Cardiac septum (tissue), 1 donor: Measurements from ENCODE around the gene TRIM27. TPM values are rescaled to one million over a fixed set of nuclear protein-coding genes. Genes with fewer than 3 reads are reported as not detected.
A peak's percentile ranks its signal among the peaks of the same experiment; 100 is the strongest.
"Not testable (repeated sequence)": the region's sequence is repeated elsewhere in the genome, so short reads cannot be mapped to it uniquely, and the experiment has no call there.

Experiments used
- DNase-seq: peaks from one replicate; pipeline ENCODE4 v3.0.0-alpha.2; 2020; ENCODE audit warnings: low spot score
- intact Hi-C: fragments of 100-400 bp; cut with DNase I; formaldehyde crosslinking; loops from one replicate; pipeline ENCODE4 v1.14.0; 2022
- long read RNA-seq: library from polyadenylated mRNA; unstranded; transcript quantifications from one replicate; pipeline ENCODE4 v2.0.0, GENCODE V29; 2021
- total RNA-seq: library from RNA; stranded (reverse); fragmentation: NEBNext Ultra II Directional; extraction: Animal tissue kit (Norgen Biotek cat#: 25700); gene quantifications from one replicate; pipeline ENCODE4 v1.2.1, GENCODE V29; 2021
- donor health status: DM: no; HTN: no; CAD: no.

The TRIM27 gene, protein sequence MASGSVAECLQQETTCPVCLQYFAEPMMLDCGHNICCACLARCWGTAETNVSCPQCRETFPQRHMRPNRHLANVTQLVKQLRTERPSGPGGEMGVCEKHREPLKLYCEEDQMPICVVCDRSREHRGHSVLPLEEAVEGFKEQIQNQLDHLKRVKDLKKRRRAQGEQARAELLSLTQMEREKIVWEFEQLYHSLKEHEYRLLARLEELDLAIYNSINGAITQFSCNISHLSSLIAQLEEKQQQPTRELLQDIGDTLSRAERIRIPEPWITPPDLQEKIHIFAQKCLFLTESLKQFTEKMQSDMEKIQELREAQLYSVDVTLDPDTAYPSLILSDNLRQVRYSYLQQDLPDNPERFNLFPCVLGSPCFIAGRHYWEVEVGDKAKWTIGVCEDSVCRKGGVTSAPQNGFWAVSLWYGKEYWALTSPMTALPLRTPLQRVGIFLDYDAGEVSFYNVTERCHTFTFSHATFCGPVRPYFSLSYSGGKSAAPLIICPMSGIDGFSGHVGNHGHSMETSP
- 21.0 TPM for total RNA-seq
- long read RNA-seq, transcript TRIM27-202 (8 exons, 2,967 nt) = major isoform, 54 of 62 reads
- long read RNA-seq, partial matches to known transcripts = 4 of 62 reads
- long read RNA-seq, other reads (novel, unspliced or antisense) = 4 of 62 reads

- intact Hi-C loops = loop anchor here (1.0 to 10.0 kb wide), 3 partner anchors 17 to 61 kb away; no protein-coding TSS in a partner anchor
- DNase-seq = peak; percentile 96
Observed at GRCh38 chr6:28923318-28924102, at the start of gene TRIM27. Gene TRIM27, minus strand, starts transcription at chr6:28923985. Its CDS starts 353 bp downstream, at chr6:28923632.

DNA sequence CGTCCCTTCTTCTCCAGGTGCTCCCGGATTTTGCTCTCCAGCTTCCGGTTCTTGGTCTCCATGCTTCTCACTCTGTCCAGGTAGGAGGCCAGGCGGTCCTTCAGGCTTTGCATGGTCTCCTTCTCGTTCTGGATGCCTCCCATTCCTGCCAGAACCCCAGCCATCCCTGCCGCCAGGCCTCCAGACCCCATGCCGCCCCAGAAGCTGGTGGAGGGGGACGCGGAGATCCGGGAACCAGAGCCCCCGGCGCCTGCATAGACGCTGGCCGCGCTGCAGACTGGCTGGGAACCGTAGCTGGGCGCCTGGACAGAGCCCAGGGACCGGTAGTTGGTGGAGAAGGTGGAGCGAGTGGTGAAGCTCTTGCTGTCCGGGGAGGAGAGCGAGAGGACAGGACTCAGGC, 46.3 kb upstream of the TRIM27 start:
- DNase-seq, intact Hi-C loops: not testable (repeated sequence)

DNA sequence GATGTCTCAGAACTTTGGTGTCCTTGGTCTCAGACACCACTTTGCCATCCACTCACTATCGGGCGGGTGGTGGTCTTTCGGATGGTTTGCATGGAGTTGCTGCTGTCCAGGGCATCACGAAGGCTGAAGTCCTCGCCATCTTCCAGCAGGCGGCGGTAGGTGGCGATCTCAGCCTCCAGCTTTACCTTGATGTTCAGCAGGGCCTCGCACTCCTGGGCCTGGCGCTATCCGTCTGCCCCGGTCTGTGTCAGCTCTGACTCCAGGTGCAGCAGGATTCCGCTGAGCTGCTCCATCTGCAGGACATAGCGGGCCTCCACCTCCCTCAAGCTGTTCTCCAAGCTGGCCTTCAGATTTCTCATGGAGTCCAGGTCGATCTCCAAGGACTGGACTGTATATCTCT, 45.3 kb upstream of the TRIM27 start:
- DNase-seq = no peak
- intact Hi-C loops = no loop called here

- intact Hi-C loops = no loop called here
- DNase-seq = no peak
Observed at GRCh38 chr6:28968476-28968875, 44.7 kb upstream of the TRIM27 start.

- DNase-seq = no peak
Observed at GRCh38 chr6:28965706-28966105, 41.9 kb upstream of the TRIM27 start.

DNA sequence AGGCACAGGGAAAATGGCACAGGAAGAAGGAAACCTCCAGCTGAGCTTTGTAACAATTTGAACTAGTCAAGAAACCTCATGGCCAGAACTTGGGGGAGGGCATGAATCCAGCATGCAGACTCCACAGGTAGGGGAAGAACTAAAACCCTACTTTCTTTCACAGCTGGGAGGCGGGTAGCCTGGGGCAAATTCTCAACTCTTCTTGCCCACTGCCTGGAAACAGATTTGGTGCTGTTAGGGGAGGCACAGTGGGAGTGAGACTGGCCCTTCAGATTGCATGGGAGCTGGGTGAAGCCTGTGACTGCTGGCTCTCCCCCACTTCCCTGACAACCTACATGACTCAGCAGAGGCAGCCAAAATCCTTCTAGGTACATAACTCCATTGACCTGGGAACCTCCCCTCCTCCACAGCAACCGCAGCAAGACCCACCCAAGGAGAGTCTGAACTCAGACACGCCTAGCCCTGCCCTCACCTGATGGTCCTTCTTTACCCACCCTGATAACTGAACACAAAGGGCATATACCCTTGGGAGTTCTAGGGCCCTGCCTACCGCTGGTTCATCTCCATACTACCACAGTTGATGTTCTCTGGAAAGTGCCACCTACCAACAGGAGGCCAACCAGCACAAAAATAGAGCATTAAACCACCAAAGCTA, 37.2 kb upstream of the TRIM27 start:
- intact Hi-C loops = no loop called here
- DNase-seq = no peak

More at GRCh38 chr6:28965706-28966105, 41.9 kb upstream of the TRIM27 start:
- intact Hi-C loops = no loop called here

DNA sequence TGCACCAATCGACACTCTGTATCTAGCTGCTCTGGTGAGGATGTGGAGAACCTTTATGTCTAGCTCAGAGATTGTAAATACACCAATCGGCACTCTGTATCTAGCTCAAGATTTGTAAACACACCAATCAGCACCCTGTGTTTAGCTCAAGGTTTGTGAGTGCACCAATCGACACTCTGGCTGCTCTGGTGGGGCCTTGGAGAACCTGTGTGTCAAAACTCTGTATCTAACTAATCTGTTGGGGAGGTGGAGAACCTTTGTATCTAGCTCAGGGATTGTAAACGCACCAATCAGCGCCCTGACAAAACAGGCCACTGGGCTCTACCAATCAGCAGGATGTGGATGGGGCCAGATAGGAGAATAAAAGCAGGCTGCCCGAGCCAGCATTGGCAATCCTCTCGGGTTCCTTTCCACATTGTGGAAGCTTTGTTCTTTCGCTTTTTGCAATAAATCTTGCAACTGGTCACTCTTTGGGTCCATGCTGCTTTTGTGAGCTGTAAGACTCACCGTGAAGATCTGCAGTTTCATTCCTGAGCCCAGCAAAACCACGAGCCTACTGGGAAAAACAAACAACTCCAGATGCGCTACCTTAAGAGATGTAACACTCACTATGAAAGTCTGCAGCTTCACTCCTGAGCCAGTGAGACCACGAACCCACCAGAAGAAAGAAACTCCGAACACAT, 34.9 kb upstream of the TRIM27 start:
- intact Hi-C loops, DNase-seq: not testable (repeated sequence)

- intact Hi-C loops = not testable (repeated sequence)
Observed at GRCh38 chr6:28957795-28958314, 34.1 kb upstream of the TRIM27 start.

GRCh38 chr6:28956331-28956730, 32.5 kb upstream of the TRIM27 start:
- intact Hi-C loops = no loop called here
- no peak for DNase-seq

More at GRCh38 chr6:28957795-28958314, 34.1 kb upstream of the TRIM27 start:
- DNase-seq = not testable (repeated sequence)

DNA sequence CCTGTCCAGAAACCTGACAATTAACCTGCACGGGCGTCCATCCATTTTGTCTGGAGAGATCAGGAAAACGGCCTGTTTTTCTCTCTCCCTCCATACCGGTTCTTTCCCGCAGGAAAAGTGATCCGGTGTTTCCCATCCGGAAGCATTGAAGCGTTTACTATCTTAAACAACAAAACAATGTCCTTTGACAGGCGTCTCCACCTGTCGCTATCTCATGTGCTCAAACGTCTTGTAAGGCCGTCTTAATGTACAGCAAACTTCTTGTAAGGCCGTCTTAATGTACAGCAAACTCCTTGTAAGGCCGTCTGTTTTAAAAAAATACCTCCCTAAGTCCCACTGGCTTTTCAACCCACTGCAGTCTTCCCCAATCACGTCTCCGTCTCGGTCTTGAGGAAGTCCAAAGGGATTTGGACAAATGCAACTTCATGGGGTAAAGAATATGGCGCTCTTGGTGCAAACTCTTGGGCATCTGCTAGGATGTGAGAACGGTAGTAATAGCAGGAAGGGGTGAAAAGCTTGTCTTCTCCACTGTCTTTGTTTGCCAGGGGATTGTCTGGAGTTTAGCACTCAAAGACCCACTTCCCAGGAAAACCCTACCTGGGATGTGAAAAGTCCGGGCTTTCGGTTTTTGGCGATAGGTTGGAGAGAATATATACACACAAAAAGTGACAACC, 29.9 kb upstream of the TRIM27 start:
- intact Hi-C loops = no loop called here
- no peak for DNase-seq

DNA sequence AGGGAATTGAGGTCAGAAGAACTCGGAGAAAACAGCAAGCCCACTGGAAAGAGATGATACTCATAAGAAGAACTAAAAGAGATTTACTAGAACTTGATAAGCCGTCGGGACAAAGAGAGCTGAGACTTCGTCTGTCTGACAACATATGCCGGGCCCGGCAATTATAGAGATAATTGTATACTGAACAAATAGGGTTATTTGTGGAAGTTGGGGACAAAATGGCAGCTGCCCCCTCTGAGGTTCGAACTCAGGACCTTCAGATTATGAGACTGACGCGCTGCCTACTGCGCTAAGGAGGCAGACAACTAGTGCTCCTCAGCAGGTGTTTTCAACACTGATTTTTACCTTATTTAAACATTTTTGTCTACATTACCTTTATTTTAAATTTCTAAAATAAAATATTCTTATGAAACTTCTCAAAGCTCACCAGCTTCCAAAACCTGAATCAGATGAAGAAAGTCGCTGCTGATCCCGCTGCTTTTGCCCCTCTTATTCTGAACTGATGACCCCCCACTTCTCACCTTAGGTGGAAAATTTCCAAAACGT, 29.3 kb upstream of the TRIM27 start:
- DNase-seq = no peak
- intact Hi-C loops = no loop called here

DNA sequence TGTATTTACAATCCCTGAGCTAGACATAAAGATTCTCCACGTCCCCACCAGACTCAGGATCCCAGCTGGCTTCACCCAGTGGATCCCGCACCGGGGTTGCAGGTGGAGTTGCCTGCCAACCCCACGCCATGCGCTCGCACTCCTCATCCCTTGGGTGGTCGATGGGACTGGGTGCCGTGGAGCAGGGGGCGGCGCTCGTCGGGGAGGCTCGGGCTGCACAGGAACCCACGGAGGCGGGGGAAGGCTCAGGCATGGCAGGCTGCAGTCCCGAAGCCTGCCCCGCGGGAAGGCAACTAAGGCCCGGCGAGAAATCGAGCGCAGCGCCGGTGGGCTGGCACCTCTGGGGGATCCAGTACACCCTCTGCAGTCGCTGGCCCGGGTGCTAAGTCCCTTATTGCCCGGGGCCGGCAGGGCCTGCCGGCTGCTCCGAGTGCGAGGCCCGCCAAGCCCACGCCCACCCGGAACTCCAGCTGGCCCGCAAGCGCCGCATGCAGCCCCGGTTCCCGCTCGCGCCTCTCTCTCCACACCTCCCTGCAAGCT, 25.9 kb upstream of the TRIM27 start:
- DNase-seq, intact Hi-C loops: not testable (repeated sequence)

- no peak for DNase-seq
- intact Hi-C loops = no loop called here
Observed at GRCh38 chr6:28948782-28949486, 25.1 kb upstream of the TRIM27 start.

GRCh38 chr6:28947831-28948270, 24.1 kb upstream of the TRIM27 start:
- DNase-seq = no peak
- intact Hi-C loops = no loop called here

DNA sequence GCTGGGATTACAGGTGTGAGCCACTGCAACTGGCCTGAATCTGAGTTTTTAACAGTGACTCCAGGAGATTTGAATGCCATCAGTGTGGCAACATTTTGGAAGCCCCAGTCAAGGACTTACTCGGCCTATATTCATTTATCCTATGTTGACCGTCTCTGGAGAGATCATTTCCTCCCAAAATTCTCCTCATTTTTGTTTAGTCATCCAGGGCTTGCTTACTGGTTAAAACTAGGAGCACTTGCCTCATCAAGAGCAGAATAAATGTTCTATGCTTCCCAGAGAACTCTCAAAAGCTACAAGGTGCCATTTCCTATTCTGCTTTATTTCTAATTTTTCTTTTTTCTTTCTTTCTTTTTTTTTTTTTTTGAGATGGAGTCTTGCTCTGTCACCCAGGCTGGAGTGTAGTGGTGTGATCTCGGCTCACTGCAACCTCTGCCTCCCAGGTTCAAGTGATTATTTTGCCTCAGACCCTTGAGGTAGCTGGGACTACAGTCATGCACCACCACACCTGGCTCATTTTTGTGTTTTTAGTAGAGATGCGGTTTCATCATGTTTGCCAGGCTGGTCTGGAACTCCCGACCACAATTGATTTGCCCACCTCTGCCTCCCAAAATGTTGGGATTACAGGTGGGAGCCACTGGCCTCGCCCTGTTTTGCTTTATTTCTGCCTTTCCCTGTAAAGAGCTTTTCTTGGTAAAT, 23.4 kb upstream of the TRIM27 start:
- intact Hi-C loops = no loop called here
- DNase-seq = no peak

- no peak for DNase-seq
- intact Hi-C loops = no loop called here
Observed at GRCh38 chr6:28945349-28945748, 21.6 kb upstream of the TRIM27 start.
